Pons (tissue), 1 donor: ENCODE results near the gene LAMA5.
"Not testable (repeated sequence)": the region's sequence is repeated elsewhere in the genome, so short reads cannot be mapped to it uniquely, and the experiment has no call there.

Experiments used
- DNase-seq: peaks from one replicate; pipeline ENCODE4 v3.0.0-alpha.2; 2016; ENCODE audit warnings: low spot score

The LAMA5 gene

DNA sequence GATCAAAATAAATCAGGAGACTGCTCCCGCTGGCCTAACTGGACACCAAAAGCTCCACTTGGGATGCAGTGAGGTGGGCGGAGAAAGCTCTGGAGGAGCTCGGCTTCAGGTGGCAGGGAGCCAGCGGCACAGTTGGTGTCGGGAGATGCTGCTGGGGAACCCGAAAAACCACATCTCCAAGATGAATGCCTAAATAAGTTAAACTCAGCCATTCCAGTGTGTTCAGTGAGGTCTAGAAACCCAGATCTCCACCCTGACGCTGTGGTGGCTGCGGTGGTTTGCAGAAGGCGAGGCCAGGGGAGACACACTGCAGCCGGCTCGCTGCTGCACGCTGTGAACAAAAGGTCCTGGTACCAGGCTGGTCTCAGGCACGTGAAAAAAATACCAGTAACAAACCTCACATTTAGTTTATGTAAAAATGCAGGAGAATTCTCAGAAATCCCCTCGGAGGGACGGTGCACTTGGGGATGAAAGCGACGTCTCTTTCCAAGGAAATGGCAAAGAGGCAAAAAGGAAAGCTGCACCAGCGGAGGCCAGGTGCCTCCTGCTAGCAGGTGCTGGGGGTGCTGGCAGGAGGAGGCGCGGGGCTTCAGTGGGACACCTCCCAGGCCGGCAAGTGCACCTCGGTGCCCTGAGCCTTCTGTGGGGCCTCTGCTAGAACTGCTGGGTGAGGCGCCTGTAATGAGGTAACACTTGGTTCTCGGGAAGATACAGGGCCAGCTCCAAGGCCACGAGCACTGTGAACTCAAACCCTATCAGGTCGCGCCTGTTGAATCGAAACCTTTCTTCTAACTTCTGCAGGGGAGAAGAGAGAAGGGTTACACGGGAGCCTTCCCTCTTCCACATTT is 23.4 kb upstream of the LAMA5 start:
- DNase-seq, result no peak

DNA sequence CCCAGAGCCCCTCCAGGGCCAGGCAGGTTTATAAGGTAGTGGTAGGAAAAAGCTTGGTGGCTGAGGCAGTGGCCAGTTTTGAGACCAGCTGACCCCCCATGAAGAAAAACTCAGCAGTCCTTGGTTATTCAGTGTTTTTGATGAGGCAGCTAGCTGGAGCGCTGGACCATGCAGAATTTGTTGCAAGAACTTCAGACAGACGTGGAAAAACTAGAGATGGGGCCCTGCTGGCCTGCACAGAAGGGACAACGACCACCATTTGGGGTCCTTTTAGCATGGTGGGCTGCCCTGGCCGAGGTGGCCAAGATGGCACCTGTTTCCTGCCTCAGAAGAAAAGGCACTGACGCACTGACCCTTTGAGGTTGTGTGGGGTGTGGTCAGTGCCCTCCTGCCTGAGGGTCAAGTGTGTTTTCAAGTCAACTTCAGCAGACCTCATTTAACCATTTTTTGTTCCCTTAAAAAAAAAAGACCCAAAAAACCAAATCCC is 22.5 kb upstream of the LAMA5 start:
- DNase-seq, result no peak

DNA sequence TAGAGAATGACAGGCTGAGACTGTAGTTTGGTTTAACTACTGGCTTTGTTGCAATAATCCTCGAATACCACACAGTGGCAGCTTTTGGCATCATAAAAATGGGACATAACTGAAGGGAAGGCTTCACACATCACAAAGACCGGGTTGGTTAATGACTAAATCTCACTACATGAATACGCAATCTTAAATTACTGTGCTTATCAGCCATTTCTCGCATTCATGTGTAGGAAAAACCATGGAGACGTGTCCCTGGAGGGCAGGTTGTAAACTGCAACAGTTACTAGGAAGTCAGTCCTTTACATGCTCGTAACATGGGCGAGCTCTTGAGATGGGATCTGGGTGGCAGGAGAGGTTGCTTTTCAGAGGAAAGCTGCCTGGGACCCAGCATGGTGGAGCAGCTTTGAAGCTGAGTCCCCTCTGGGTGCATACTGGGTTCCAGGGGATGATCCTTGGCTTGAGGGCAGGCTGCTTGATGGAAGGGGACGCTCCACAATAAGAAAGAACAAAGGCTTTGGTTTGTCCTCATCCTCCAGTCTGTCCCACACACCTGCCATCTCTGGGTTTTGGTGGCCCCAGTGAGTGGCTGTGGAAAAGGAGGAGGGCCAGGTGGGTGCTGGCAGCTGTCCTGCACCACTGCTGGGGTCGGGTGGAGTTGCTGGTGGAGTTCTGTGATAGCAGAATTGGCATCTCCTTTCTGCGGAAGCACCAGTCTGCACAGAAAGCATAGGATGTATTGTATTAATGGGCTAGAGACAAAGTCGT is 21.9 kb upstream of the LAMA5 start:
- no peak for DNase-seq

DNA sequence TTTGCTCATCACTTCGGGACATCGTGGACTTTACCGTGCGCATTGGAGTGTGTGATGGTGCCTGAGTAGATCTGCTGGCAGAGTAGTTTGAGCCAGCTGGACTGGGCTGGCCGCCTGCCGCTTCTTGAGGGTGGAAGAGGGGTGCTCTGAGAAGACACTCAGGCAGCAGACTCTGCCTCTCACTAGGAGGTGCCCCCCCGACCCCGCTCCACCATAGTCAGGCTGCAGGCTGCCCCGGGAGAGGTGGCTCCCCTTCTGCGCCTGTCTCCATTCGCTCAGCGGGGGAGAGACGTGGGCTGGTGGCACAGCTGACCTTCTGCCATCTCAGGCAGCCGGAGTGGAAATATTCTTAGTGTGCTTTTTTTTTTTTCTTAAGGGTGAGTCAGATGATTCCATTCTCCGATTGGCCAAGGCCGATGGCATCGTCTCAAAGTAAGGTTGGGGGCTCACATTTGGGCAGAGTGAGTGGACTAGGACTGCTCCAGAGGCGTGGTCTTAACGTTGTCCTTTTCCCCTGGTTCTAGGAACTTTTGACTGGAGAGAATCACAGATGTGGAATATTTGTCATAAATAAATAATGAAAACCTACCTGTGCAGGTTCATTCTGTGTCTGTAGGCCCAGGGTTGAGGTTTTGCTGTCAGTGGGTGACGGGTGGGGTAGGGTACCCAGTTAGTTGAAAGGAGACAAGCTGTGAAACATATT is 21.0 kb upstream of the LAMA5 start:
- DNase-seq, result no peak

DNA sequence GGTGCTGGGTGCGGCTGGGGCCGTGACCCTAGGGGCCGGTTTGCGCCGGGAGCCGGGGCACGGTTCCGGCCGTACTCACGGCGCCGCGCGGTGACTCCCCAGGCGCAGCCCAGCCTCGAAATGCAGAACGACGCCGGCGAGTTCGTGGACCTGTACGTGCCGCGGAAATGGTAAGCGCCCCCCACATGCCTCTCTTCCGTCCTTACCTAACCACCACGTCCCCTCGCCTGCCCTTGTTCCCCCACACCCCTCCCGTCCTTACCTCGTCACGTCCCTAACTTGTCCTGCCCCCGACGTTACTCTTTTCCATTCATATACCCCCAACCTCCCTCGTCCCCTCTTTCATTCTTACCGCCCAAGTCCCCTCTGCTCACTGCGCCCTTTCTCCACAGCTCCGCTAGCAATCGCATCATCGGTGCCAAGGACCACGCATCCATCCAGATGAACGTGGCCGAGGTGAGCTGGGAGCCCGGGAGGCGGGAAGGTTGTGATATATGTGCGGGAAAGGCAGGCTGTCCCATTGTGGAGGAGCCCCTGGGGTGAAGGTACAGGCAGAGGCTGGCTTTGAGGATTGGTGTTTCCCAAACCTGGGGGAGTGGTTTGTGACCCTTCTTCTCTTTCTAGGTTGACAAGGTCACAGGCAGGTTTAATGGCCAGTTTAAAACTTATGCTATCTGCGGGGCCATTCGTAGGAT is 20.3 kb upstream of the LAMA5 start:
- no peak for DNase-seq

DNA sequence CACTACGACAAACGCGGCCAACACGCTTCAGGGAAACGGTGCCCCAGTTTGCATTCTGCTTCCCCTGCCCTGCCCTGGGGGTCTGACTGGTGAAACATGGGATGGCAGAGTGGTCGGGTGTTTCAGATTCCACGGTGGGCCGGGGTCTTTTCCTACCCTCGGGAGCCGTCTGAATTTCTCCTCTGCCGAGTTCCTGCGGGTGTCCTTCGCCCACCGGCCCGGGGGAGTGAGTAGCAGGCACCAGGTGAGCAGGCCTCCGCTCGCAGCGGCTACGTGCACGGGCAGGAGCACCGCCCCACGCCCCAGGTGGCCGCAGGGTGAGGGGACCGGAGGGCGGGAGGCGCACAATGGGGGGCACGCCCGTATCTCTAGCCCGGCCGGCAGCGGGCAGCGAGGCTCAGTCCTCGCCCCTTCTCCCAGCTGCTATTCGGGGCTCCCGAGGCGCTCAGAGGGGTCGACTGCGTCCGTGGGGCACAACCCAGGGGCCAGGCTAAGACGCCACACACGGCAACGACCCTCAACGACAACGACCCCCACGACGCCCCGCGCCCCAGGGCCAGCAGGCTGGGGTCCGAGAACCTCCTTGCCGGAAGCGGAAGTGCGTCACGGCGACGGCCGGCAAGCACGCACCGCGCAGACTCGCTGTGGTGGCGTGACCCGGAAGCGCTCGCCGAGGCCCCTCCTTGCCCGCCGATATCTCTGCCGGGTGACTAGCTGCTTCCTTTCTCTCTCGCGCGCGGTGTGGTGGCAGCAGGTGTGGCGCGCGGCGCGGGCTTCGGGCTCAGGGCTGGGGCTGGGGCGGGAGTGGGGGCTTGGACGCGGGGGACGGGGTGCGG is 19.5 kb upstream of the LAMA5 start, which contains the start of gene RPS21:
RPS21 (plus strand) TSS at position 721 of the 836 bp plus-strand sequence. CDS start 236 bp downstream, outside the sequence.
- DNase-seq, result peak; percentile 83

DNA sequence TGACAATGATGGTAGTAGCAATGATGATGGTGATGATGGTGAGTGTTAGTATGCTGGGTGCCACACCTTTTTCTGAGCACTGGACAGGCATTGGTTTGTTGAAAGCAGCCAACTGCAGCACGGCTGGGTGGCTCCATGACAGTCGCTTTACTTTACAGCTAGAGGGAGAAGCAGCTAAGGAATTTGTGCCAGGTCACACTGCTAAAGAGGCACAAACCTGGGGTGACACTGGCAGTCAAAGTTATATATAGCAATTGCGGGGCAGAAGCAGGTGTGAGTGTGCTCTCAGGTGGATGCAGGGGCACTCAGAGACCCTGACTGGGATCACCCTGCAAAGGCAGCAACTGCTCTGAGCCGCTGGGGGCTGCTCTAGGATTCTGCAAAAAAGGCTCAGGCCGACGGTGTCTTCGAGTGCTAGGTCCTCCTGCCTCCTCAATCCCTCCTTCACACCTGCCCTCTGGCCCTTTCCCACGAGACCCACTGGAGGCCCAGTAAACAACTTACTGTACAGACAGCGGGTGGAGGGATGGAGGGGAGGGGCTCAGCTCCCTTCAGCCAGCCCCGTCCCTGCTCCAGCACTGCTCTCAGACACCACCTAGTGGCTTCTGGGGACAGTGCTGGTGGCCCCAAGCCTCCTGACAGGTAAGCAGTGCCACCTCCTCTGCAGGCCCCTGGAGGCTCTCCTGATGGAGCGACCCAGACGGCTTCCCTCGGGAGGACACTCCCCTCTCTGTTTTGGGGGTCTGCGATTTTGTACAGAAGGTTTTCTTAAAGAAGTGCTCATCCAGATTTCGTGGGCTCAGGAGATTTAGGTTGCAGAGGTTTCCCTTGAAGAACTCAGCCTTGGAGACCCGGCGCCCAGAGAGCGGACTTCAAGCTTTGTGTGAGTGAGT is 15.4 kb upstream of the LAMA5 start:
- DNase-seq, result peak; percentile 72

DNA sequence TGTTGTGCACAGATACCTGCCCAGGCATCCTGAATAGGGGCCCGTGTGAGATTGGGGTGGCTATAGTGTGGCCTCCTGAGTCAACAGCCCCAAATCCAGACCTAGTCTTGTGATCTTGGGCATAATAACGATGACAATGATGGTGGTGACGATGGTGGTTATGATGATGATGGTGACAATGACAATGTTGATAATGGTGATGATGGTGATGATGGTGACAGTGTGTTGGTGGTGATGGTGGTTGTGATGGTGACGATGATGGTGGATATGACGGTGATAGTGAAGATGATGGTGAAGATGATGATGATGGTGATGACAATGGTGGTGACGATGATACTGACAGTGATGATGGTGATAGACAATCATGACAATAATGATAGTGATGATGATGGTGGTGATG is 14.7 kb upstream of the LAMA5 start:
- no peak for DNase-seq

DNA sequence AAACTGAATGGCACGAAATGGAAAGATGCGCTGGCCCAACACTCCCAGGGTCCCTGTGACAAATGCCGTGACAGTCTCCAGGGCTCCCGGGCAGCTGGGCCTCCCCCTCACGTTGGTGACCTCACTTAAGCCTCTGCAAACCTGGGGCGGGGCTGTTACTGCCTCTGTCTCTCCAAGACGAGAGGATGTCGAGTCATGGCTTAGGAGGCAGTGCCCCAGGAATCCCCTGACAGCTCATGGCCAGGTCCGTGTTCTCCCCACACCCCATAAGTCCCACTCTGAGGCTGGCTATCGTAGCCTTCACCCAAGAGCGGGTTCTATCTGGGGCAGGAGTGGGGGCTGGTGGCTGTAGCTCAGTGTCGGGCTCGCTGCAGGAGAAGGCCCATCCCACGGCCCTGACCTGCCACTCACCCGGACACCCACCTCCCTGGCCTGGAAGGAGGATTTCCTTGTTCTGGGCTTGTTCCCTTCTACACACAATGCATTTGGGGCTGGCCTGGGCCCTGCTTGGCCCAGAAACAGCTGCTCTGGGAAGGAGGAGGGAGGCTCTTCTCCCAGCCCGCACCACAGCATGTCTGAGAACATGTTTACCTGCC is 14.2 kb upstream of the LAMA5 start:
- DNase-seq, result no peak

DNA sequence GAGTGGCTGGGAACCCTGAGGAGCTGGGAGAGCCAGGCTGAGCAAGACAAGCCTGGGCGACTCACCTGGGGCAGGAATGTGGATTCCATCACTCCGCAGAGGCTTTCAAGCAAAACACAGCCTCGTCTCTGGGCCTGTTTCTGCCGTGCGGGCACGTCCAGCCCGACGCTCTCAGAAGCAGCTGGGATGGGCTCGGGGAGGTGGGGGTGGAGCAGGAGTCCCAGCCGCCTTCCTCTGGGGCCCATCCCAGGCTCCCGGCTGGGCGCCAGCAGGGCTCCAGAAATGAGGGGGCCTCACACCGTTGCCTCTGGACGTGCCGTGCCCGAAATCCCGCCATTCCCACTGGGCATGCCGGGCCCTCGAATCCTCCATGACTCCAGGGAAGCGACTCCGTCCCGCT is 11.1 kb upstream of the LAMA5 start:
- no peak for DNase-seq

DNA sequence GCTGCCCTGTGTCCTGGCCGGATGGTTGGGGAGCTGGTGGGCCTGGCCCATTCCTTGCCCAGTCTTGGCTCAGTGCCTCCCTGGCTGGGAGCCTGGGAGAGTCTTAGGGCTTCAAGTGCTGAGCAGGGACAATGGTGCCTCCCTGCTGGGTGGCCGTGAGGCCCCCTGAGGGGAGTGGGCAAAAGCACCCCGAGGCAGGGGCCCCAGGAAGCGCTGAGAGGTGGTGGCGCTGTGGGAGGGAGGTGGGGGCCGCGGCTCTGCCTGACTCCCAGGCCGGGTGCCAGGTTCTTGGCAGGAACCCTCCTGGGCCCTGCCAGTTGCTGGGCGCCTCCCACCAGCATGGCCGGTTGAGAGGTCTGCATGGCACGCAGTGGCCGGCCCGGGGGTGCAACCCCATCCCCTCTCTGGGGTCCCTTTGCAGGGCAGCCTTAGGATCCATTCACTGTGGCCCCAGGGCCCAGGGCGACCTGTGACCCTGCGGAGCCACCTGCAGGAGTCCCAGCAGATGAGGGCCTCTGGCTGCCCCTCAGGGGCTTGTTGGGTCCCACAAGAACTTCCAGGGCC is 10.6 kb upstream of the LAMA5 start:
- DNase-seq, result no peak

DNA sequence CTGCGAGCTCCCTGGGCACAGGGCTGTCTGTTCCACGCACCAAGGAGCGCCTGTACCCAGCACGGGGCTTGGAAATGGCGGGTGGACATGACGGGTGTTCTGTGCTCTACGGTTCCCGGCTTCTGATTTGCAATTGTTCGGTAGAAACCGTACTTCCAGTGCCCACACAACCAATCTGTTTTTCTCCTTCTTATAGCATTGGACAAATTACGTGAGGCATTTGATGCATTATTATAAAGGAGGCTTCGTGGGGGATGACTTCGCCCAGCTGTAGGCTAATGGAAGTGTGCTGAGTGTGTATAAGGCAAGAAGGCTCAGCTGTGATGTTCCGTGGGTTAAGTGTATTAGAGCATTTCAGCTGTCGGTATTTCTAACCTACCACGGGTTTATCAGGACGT is 10.0 kb upstream of the LAMA5 start:
- DNase-seq, result no peak

DNA sequence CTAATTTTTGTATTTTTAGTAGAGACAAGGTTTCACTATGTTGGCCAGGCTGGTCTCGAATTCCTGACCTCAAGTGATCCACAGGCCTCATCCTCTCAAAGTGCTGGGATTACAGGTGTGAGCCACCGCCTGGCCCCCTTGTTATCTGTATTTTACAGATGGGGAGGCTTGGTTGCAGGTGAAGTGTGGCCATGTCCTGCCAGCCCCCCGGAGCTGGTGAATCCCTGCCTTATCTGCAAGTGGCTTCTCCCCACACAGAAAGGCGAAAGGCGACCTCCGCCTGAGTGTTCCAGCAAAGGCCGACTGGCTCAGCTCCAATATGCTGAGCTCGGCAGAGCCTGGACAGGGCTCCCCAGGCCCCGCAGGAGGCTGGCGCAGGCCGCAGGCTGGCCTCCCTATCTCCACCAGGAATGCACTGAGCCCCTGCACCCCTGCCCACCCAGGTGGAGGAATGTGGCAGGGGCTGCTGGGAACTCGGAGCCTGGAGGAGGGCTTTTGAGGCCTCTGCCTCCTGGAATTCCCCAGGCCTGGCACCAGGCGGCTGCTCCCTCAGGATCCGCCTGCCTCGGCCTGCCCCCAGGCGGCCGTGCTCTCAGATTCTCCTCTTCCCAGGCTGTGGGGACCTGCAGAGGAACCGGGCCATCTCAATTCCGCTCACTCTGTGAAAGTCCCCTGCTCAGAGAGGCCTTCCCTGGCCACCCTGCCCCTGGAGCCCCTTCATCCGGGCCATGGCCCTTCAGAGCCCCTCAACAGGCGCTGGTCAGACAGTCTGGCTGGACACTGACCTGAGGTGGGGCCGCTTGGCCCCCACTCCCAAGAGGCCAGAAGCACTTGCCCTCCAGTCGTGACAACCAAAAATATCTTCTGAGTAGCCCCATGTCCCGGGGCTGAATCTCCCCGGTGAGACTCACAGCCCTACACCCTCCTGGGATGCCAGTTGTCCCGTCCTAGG is 9.3 kb upstream of the LAMA5 start:
- DNase-seq, result no peak

DNA sequence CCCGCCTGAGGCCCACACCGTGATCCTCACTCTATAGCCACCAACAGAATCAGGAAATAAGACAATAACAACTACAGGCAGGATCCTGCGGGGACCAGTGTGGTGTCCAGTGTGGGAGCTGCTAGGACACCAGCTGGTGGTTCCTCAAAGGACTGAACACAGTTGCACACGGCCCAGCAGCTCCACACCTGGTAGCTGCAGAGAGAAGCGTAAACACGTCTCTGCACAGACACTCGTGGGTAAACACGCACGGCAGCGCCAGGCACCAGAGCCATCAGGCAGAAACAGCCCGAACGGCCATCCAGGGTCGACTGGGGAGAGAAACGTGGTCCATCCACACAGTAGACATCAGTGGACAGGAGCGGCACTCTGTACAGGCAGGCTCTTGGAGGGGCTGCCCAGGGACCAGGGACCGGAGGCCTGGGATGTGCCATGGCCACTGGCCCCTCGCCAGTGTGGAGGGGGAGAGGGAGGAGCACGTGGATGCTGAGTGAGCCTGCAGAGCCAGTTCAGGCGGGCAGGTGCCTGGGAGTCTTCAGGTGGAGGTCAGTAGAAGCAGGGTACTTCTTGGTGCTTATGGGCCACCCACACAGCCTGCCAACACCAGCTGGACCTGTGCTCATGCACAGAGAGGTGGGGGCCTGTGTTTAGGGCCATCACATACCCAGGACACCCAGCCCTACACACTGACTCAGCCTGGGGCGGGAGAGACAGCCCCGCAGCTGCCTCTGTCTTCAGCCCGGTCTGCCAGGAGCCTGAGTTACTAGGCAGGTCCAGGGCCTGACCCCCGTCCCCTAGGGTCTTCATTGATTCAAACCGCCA is 7.4 kb upstream of the LAMA5 start:
- DNase-seq, result no peak

DNA sequence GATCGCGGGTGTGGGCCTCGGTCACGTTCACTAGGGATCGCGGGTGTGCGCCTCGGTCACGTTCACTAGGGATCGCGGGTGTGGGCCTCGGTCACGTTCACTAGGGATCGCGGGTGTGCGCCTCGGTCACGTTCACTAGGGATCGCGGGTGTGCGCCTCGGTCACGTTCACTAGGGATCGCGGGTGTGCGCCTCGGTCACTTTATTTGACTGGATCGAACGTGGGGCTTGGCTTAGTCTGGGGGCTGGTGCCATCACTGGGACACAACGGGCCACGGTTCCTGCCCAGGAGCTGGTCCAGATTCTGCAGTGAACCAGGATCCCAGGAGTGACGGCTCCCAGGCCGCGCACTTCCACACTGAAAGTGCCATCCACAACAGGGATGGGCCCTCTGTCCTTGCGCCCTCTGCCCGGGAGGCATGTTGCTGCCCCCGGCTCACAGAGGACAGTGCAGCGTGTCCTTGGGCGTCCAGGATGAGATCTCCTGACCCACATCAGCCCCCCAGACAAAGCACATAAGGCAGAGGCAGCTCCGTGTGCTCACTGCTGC is 6.6 kb upstream of the LAMA5 start:
- not testable (repeated sequence) for DNase-seq

DNA sequence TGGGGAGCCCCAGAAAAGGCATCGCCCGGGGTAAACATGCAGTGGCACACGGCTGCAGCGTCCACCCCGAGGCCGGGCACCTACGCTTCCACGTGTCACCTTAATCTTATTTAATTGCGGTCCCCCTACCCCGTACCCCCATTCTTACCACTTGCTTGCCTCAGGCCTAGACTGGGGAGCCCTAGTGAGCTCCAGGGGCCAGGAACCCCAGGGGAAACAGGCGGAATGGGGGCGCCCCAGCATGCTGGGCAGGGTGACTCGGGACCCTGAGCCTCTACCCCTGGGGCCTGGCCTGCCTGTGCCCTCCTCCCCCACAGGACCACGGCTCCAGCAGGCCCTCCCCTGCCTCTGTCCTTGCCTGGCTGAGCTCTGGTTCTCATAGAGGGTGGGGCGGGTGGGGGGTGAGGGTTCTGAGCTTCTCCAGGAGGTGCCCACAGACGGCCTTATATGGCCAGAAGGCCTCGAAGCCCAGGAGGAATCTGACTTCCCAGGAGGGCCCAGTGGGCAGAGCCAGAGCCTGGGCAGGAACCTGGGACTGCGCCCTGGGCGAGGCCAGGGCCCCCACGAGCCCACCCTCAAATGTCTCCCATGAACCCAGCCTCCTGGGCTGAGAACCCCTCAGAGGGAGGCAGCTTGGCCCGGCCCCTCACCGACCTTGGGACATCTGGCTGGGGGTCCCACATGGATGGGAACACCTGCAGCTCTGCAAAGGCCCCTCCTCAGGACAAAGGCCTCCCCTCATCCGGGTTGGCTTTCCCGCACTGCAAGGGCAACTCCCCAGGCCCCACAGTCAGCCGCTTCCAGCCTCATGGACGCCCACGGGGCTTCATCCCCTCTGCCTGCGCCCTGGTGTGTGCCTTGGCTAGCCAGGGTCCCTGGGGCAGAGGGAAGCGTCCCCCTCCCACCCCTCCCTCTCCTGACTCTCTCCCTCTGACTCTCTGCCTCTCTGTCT is 5.2 kb upstream of the LAMA5 start:
- no peak for DNase-seq
